GM18870 (cell line): ENCODE results near the gene GRIFIN.

Experiments used
- ATAC-seq: cut with Tn5 transposase; IDR thresholded peaks from one replicate; pipeline ENCODE4 v1.9.1; 2021; ENCODE audit warnings: moderate library complexity; ENCODE audit not compliant: unreplicated experiment

Gene GRIFIN

GRCh38 chr7:2437136-2437535 is 39.1 kb downstream of the GRIFIN start:
- no peak for ATAC-seq

- ATAC-seq = no peak
Measured at GRCh38 chr7:2436341-2437104, 39.7 kb downstream of the GRIFIN start.

- no peak for ATAC-seq
Measured at GRCh38 chr7:2435146-2435545, 41.1 kb downstream of the GRIFIN start.

DNA sequence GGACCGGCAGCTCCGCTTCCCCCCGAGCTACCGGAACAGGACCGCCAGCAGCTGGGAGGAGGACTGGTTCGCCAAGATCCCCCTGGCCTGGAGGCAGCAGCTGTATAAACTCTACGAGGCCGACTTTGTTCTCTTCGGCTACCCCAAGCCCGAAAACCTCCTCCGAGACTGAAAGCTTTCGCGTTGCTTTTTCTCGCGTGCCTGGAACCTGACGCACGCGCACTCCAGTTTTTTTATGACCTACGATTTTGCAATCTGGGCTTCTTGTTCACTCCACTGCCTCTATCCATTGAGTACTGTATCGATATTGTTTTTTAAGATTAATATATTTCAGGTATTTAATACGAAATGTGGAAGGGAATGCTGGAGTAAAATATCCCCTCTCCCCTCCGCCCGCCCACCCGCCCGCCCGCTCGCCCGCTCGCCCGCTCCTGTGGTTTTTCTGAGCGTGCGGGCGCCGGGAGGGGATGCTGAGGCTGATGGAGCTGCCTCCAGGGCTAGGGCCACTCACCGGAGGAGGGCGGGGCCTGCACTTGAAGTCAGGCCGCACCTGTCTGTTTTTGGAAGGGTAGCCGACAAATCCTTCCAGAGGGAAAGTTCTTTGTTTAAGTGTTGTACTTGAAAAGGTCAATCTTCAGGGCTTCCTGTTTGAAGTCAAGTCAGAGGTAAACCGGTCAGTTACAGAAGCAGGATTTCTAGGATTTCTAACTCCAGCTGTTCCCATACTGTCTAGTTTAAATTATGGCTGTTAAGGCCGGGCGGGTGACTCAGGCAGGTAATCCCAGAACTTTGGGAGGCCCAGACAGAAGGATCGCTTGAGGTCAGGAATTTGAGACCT is 42.3 kb downstream of the GRIFIN start:
- no peak for ATAC-seq

DNA sequence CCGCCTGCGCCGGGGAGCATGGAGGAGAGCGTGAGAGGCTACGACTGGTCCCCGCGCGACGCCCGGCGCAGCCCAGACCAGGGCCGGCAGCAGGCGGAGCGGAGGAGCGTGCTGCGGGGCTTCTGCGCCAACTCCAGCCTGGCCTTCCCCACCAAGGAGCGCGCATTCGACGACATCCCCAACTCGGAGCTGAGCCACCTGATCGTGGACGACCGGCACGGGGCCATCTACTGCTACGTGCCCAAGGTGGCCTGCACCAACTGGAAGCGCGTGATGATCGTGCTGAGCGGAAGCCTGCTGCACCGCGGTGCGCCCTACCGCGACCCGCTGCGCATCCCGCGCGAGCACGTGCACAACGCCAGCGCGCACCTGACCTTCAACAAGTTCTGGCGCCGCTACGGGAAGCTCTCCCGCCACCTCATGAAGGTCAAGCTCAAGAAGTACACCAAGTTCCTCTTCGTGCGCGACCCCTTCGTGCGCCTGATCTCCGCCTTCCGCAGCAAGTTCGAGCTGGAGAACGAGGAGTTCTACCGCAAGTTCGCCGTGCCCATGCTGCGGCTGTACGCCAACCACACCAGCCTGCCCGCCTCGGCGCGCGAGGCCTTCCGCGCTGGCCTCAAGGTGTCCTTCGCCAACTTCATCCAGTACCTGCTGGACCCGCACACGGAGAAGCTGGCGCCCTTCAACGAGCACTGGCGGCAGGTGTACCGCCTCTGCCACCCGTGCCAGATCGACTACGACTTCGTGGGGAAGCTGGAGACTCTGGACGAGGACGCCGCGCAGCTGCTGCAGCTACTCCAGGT is 43.1 kb downstream of the GRIFIN start:
- ATAC-seq = no peak

GRCh38 chr7:2431260-2431867 is 44.8 kb downstream of the GRIFIN start:
- no peak for ATAC-seq

DNA sequence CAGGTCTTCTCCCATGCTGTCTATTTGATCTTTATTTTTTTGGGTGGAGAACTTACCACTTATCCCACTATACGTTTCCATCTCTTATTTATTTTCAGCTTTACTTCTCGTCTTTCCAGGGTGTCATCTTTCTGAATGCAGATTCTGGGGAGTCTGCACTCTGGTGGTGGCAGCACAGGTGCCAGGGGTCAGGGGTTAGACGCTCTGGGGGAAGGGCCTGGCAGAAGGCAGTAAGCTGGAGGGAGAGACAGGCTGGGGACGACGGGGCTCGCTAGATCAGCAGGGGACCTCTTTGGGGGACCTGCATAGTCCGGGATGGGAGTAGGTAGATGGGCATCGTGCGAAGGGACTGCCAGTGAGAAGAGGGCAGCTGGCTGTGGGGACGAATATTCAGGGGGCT is 50.4 kb downstream of the GRIFIN start:
- ATAC-seq = no peak
